MG63 (cell line): ENCODE data around the gene VAC14. TPM values are rescaled to one million over a fixed set of nuclear protein-coding genes. Genes with fewer than 3 reads are reported as not detected.

Experiments used
- DNase-seq: peaks from one replicate; pipeline ENCODE4 v3.0.0-alpha.2; 2020
- H3K27me3 ChIP-seq: fragments of 250-450 bp; sonication (Bioruptor Pico); 2 replicates; pipeline ENCODE4 v1.5.1; 2020; ENCODE audit warnings: mild to moderate bottlenecking, moderate library complexity
- H3K36me3 ChIP-seq: fragments of 250-450 bp; sonication (Bioruptor Pico); 2 replicates; pipeline ENCODE4 v1.5.1; 2020; ENCODE audit warnings: mild to moderate bottlenecking, moderate library complexity
- H3K4me3 ChIP-seq: fragments of 250-450 bp; sonication (Bioruptor Pico); 2 replicates; pipeline ENCODE4 v1.5.1; 2020; ENCODE audit warnings: mild to moderate bottlenecking, moderate library complexity
- H3K9me3 ChIP-seq: fragments of 250-450 bp; sonication (Bioruptor Pico); 2 replicates; pipeline ENCODE4 v1.5.1; 2020; ENCODE audit warnings: mild to moderate bottlenecking, moderate library complexity
- total RNA-seq: library from RNA; depleted of rRNA; stranded (reverse); fragments of >200 nt; shearing (Covaris generic); gene quantifications from 2 replicates; pipeline ENCODE4 v1.2.3, GENCODE V29; 2014; ENCODE audit warnings: low replicate concordance

The VAC14 gene
- total RNA-seq, 1 experiment from 2014 or later, result 15.4 TPM

DNA sequence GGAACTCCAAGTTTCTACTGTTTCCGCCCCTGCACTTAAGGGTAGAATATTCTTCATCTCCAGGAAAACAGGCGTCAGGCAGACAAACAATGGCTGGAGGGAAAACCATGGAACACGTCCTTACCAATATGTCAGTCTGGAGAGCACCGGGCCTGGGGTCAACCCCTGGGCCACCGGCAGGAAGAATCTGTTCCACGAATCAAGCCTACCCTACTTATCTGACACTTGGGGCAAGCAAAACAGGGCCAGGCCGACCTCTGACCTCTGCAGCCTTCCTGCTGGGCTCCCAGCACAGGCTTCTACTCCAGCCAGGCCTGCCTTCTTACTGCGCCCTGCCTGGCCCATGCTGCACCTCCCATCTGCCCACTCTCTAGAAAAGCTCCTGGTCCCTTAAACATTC is 10.1 kb downstream of the VAC14 start:
- no peak overlapping the region for H3K4me3 ChIP-seq
- no peak for DNase-seq
- H3K9me3 ChIP-seq, result no peaks in the 10 kb centered on the region
- H3K36me3 ChIP-seq, result no peaks in the 10 kb centered on the region
- H3K27me3 ChIP-seq, result no peaks in the 10 kb centered on the region

DNA sequence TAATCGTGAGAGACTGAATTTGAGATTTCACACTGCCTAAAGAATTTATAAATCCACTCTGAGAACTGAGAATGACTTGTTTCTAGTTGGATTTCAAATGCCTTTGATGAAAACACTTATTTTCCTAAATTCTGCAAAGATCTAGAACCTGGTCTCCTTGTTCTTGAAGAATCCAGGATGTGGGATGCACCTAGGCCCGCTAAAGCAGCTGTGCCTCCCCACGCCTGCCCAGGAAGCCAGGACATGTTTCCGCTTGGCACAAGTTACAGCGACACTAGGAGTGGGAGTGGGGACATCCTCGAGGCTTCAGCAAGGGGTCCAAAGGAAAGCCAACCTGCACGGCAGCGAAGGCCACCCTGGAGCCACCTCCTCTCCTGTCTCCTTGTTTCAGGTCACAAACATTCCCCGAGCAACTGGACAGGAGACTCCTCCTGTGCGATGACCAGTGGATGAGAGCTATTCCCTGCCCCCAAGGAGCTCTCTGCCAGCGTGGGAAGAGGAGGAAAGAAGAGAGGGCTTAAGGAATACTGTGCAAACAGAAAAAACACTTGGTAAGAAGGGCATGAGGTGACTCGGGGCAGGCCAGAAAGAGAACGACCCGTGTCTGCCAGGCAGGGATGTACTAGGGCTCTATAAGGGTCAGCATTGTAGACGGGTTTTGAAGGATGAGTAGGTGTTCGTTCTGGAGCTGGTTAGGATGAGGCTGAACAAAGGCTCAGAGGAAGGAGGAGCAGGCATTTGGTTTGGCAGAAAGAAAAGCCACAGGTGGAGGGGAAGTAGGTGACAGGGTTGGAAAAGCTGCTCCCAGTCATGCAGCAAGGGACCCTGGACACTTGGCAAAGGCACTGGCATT is 11.1 kb downstream of the VAC14 start:
- DNase-seq, result no peak
- H3K27me3 ChIP-seq, result no peaks in the 10 kb centered on the region
- H3K4me3 ChIP-seq, result no peak overlapping the region
- H3K9me3 ChIP-seq, result no peaks in the 10 kb centered on the region
- no peaks in the 10 kb centered on the region for H3K36me3 ChIP-seq

DNA sequence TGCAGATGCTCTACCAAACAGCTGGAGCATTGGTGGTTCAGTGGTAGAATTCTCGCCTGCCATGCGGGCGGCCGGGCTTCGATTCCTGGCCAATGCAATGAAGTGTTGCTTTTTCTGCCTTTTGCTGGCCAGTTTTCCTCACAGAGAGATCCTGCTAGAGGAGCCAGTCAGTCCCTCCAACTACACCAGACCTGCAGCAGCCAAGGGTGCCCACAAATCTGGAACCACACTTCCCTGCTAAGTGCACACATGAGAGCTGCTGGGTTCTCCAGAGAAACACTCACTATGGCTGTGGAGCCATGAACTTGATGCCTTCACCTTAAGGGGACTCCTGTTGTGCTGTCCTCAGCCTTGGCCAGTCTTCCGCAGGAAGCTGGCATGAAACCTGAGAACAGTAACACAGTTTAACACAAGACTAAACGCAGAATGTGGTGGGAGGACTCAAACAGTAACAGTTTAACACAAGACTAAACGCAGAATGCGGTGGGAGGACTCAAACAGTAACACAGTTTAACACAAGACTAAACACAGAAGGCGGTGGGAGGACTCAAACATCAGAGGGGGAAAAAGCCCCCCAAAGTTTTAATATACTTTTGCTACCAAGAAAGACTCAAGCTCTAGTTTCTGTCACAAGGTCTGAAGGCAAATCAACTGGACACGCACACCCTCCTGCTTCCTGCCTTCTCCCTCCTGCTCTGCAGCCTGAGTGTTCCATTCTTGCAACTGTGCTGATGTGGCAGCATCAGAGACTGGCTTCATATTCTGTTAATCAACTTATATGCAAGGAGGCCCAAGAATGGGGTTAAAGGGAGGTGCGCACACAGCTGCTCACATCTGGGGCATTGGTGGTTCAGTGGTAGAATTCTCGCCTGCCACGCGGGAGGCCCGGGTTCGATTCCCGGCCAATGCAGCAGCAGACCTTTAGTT is 12.0 kb downstream of the VAC14 start:
- no peaks in the 10 kb centered on the region for H3K27me3 ChIP-seq
- H3K9me3 ChIP-seq, result no peaks in the 10 kb centered on the region
- H3K4me3 ChIP-seq, result no peak overlapping the region
- H3K36me3 ChIP-seq, result no peaks in the 10 kb centered on the region
- DNase-seq, result peak; percentile 44

DNA sequence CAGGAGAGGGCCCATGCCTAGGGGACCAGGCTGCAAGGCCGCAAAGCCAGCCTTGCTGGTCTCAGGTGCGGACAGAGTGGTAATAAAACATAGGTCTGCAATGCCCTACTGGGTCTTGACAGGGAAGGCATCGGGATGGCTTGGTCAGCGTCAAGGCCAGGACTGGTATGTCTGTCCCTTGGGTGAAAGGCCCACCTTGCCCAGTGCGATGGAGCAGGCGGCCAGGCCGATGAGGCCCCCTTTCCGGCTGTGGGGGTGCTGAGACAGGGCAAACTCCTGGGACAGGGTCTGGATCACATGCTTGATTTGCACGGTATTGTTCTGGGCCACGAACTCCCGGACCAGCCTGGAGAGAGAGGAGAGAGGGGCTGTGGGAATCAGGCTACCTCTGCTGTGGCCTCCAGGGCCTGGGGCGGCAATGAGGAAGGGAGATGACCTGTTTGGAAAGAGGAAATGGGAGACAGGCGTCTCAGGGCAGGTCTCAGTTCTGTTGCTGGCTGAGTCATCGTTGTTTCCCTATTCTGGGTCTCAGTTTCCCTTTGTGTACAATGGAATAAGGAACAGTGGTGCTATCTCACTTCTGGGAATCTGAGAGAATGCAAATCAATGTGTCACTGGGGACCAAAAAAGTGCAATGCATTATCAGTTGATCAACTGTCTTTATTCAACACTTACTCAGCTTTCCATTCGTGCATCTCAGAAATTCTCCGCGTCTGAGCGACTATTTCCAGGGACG is 14.8 kb downstream of the VAC14 start:
- H3K27me3 ChIP-seq, result no peaks in the 10 kb centered on the region
- peaks cover 14% of the 10 kb centered on the region for H3K36me3 ChIP-seq
- H3K4me3 ChIP-seq, result no peak overlapping the region
- H3K9me3 ChIP-seq, result no peaks in the 10 kb centered on the region
- DNase-seq, result no peak

DNA sequence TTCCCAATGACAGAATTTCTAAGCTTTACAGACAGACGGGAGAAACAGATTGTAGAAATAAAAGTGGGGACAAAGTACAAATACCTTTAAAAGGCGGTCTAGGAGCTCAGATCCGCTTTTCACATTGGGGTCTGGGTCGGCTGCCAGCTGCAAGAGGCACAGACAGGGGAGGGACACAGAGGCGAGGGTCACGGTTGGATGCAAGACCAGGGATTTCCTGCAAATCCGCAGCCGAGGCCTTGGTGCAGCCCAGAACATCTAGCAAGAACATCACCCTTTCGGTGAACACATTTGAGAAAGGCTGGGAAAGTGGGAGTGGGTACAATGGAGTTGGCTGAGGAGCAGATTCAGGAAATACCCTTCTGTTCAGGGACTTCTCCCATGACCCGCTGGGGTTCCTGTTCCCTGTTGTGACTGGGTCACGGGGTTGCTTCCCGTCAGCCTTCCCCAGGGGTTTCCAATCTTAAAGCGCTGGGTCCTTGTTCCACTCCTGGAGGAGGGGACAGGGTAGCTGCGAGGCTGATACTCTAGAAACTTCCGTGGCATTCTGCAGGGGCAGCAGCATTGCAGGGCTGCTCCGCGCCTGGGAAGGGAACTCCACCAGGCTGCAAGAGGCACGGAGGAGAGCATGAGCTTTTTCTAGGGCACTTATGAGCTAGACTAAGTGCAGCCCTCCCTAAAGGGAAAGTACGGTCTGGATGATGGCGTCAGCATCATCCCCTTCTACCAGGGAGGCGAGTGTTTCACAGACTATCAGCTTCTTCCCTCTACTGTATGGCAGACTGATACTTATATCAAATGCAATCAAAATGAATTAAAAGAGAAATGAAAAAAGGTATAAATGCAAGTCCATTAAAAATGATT is 16.0 kb downstream of the VAC14 start:
- no peaks in the 10 kb centered on the region for H3K9me3 ChIP-seq
- no peak for DNase-seq
- H3K4me3 ChIP-seq, result no peak overlapping the region
- no peaks in the 10 kb centered on the region for H3K27me3 ChIP-seq
- H3K36me3 ChIP-seq, result peaks cover 18% of the 10 kb centered on the region

DNA sequence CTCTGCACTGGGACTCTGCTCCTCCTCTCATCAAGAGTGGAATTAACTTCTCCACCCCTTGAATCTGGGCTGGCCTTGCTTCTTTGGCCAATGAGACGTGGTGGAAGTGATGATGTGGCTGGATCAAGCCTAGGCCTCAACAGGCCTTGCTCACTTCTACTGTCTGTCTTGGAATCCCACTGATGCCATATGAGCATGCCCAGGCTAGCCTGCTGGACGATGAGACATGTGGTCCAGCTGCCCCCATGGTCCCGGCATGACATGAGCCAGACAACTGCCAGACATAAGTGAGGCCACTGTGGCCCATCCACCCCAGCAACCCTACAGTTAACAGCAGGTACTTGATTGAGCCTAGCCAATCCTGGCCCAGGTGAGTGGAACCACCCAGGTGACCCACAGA is 18.7 kb downstream of the VAC14 start:
- Histone ChIP-seq H3K36me3 (peaks cover 18% of the 10 kb centered on the region), H3K27me3 (no peaks in the 10 kb centered on the region), H3K4me3 (no peak overlapping the region), H3K9me3 (no peaks in the 10 kb centered on the region)
- no peak for DNase-seq

DNA sequence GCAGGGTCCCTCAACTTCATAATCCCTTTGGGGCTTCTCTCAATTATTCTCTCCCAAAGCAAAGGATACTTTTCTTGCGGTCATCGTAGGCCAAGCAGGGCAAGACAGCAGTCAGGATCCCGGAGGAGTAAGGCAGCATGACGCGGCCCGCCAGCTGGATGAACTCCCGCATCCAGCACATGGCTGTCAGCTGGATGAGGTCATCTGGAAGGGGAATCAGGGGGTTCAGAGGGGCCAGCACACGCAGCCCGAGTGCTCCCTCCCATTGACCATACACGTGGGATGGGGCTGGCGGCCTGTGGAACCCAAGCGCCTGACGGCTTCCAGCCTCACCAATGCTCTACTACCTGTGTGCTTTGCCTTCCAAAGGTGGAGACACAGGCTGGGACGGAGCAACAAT is 19.2 kb downstream of the VAC14 start:
- H3K9me3 ChIP-seq, result no peaks in the 10 kb centered on the region
- no peak for DNase-seq
- no peak overlapping the region for H3K4me3 ChIP-seq
- H3K36me3 ChIP-seq, result peaks cover 18% of the 10 kb centered on the region
- H3K27me3 ChIP-seq, result no peaks in the 10 kb centered on the region

DNA sequence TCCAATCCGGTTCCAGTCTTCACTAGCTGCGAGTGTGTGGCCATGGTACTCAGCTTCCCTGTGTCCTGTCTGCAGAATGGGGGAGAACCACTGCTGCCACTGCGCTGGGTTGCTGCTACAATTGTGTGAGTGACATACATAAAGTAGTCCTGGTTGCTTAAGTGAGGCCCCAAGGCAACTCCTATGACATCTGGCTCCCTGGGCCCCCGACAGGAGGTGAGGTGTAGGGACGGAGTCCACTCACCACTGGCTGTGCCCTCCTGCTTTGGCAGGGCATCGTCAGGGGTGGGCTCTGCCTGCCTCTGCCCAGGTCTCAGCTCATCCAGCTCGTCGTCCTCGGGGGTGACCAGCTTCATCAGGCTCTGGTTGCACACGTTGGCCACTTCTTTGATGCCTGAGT is 20.4 kb downstream of the VAC14 start:
- peaks cover 18% of the 10 kb centered on the region for H3K36me3 ChIP-seq
- no peak for DNase-seq
- H3K9me3 ChIP-seq, result no peaks in the 10 kb centered on the region
- H3K27me3 ChIP-seq, result no peaks in the 10 kb centered on the region
- no peak overlapping the region for H3K4me3 ChIP-seq

DNA sequence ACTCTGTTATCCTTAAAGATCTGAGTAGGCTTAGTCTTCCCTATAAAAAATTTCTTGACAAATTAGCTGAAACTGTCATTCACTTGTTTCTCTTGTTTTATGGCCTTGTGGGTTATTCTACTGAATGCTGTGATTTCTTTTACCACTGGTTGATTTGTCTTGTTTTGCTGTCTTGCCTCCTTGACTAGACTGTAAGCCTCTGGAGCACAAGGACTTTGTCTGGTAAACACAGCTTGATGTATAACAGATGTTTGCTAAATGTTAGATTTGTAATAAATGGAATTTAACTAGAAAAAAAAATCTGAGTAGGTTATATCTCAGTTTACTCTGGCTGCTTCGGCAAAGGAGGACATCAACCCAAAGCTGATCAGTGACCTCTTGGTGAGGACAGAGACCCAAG is 21.6 kb downstream of the VAC14 start:
- Histone ChIP-seq H3K4me3 (no peak overlapping the region), H3K27me3 (no peaks in the 10 kb centered on the region), H3K9me3 (no peaks in the 10 kb centered on the region), H3K36me3 (peaks cover 18% of the 10 kb centered on the region)
- no peak for DNase-seq

DNA sequence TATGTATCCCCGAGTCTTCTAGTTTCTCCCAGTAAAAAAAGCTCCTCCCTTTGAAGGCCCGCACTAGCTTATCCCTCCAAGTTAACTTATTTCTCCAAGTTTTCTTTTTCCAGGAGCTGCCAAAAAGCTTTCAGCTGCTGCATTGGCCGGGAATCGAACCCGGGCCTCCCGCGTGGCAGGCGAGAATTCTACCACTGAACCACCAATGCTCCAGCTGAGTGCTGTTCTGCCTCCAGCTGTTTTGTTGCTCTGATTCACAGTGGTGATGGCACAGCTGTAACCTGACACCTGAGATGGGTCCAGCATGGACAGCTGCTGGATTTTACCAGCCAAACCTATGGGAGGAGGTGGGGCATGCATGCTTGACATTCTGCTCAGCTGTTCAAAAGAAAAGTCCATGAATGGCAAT is 22.1 kb downstream of the VAC14 start:
- Histone ChIP-seq H3K36me3 (peaks cover 18% of the 10 kb centered on the region), H3K9me3 (no peaks in the 10 kb centered on the region)

DNA sequence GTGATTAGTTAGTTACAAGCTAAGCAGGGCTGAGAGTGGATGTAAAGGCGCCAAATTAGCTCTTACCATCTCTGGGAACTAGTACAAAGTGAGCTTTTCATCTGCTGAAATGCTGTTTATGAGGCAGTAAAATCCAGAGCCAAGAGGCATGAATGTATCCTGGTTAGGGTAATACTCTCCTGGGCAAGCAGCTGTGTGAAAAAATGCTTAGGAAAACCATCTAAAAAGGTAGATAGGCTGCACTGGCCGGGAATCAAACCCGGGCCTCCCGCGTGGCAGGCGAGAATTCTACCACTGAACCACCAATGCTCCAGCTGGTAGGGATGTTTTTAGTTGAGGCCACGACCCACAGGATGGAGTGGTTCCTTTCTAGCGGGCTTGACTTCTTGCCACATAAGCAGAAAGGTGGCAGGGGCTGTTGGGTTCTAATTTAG is 23.0 kb downstream of the VAC14 start:
- peaks cover 18% of the 10 kb centered on the region for H3K36me3 ChIP-seq
- no peaks in the 10 kb centered on the region for H3K9me3 ChIP-seq
- H3K27me3 ChIP-seq, result no peaks in the 10 kb centered on the region
- peak; percentile 53 for DNase-seq
- H3K4me3 ChIP-seq, result no peak overlapping the region

More for the DNA sequence above, 22.1 kb downstream of the VAC14 start:
- no peak overlapping the region for H3K4me3 ChIP-seq
- DNase-seq, result peak; percentile 78
- no peaks in the 10 kb centered on the region for H3K27me3 ChIP-seq

DNA sequence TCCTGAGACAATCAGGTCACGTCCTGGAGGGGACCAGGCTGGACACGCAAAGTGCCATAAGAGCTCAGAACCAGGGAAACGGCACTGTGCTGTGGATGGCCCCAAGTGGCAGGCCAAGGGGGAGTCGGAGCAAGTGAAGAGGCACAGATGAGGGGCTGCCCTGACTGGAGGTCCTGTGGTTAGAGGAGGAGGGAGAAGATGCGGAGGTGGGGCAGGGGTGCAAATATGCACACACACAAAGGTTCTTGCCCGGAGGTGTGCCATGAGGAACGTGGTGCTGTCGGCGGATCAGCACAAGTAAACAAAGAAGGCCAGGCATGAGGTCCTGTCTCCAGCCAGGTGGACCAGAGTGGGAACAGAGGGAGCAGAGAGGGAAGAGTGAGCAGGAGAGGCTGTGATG is 23.5 kb downstream of the VAC14 start:
- Histone ChIP-seq H3K4me3 (no peak overlapping the region), H3K27me3 (no peaks in the 10 kb centered on the region), H3K36me3 (peaks cover 13% of the 10 kb centered on the region), H3K9me3 (no peaks in the 10 kb centered on the region)
- no peak for DNase-seq

DNA sequence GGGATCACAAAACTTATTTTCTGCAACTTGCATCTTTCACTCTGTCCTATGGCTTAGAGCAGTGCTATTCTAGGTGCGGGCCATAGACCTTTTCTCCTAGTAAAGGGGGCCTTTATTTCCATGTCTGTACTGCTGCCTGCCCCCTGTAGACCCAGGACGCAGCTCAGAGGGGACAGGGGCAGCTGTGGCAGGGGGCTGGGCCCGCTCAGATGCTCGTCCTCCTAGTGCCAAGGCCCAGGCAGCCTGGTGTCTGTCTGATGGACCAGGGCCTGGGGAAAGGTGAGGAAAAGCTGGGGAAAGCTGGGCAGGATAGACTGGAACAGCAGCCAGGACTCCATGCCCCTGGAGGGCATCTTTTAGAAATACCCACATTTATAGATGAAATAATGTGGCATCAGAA is 25.6 kb downstream of the VAC14 start:
- H3K9me3 ChIP-seq, result no peaks in the 10 kb centered on the region
- H3K27me3 ChIP-seq, result no peaks in the 10 kb centered on the region
- no peaks in the 10 kb centered on the region; the same call in 1 of the 2 replicates for H3K36me3 ChIP-seq
- no peak overlapping the region for H3K4me3 ChIP-seq
- no peak for DNase-seq

DNA sequence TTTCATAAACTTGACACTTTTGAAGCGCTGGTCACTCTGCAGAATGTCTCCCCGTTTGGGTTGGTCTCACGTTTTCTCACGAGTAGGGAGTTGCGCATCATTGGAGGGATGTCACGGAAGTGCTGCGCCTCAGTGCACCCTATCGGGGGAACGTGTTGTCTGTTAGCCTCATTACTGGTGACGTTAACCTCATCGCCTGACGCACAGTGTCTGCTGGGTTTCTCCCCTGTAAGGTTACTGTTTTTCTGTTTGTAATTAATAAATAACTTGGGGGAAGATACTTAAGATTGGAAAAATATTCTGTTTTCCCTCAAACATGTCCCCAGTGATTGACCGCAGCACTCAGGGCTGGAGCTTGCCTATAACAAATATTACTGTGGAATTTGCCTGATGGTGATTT is 26.7 kb downstream of the VAC14 start:
- Histone ChIP-seq H3K9me3 (no peaks in the 10 kb centered on the region), H3K36me3 (no peaks in the 10 kb centered on the region; the same call in 1 of the 2 replicates), H3K4me3 (no peak overlapping the region), H3K27me3 (no peaks in the 10 kb centered on the region)
- DNase-seq, result no peak

DNA sequence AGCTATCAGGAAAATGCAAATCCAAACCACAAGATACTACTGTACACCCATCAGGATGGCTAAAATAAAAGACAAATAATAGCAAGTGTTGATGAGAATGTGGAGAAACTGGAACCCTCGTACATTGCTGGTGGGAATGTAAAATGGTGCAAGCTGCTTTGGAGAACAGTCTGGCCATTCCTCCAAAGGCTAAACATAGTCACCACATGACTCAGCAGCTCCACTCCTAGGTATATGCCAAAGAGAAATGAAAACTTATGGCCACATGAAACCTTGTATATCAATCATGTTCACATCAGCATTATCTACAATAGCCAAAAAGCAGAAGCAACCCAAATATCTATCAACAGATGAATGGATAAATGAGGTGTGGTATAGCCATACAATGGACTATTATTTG is 28.5 kb downstream of the VAC14 start:
- no peaks in the 10 kb centered on the region for H3K9me3 ChIP-seq
- no peaks in the 10 kb centered on the region for H3K27me3 ChIP-seq
- no peaks in the 10 kb centered on the region; the same call in 1 of the 2 replicates for H3K36me3 ChIP-seq
- no peak for DNase-seq
- H3K4me3 ChIP-seq, result no peak overlapping the region
